ENCODE measurements around the gene LIPT2. TPM values are rescaled to one million over a fixed set of nuclear protein-coding genes. Genes with fewer than 3 reads are reported as not detected.

The LIPT2 gene
- total RNA-seq, 1 donor from 2014 or later: 4.1 TPM

DNA sequence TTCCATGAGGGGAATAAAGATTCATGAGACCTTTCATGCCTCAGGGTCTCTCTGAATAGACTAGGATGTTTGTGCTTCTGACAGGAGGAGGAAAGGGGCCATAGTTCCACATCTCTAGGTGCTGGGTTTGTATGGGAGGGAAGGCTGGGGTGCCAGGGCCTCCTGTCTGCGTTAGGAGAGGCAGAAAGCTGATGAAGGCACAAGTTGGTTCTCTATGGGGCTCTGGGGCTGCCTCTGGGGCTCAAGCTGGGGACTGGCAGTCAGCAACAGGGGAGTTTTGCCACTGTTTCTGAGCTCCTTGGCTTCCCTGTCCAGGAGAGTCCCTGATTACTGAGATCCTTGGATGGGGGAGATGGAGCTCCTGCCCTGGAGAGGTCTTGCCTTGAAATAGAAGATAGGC, 30.3 kb downstream of the LIPT2 start:
- ChIA-PET POLR2A (no interaction called here), CTCF (interaction anchor here (1.9 kb wide), 1 partner anchor 10 kb away, joined by 7 read pairs; no protein-coding TSS in a partner anchor)
- ATAC-seq (ENCODE audit: low read depth): no peak
- intact Hi-C loops (cut with micrococcal nuclease): no loop called here
- Mint-ChIP-seq H3K9me3 (no peaks in the 10 kb centered on the region), H3K4me3 (no peak overlapping the region), H3K27me3 (peaks cover 25% of the 10 kb centered on the region), H3K36me3 (ENCODE audit: low read depth) (no peaks in the 10 kb centered on the region), H3K4me1 (peaks cover 2% of the 10 kb centered on the region), H3K27ac (no peak overlapping the region)
- TF ChIP-seq, protein P1, sequence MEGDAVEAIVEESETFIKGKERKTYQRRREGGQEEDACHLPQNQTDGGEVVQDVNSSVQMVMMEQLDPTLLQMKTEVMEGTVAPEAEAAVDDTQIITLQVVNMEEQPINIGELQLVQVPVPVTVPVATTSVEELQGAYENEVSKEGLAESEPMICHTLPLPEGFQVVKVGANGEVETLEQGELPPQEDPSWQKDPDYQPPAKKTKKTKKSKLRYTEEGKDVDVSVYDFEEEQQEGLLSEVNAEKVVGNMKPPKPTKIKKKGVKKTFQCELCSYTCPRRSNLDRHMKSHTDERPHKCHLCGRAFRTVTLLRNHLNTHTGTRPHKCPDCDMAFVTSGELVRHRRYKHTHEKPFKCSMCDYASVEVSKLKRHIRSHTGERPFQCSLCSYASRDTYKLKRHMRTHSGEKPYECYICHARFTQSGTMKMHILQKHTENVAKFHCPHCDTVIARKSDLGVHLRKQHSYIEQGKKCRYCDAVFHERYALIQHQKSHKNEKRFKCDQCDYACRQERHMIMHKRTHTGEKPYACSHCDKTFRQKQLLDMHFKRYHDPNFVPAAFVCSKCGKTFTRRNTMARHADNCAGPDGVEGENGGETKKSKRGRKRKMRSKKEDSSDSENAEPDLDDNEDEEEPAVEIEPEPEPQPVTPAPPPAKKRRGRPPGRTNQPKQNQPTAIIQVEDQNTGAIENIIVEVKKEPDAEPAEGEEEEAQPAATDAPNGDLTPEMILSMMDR (IDR thresholded peaks at IDR 0.05): no peak
- no peak for DNase-seq

DNA sequence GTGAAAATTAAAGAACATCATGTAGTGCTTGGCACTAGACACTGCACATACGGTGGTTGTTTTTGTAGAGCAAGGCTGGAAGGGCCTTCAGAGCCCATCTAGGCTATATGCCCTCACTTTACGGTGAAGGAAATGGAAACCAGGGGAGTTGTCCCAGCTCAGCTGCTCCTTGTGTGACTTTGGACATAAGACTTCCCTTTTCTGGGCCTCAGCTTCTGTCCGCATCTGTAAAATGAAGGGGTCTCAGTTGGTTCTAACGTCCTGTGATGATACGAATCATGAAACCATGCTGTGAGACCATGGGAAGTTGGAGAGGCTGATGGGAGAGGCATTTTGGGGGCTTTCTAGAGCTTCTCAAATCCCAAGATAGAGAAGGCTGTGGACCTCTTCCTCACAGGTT, 30.9 kb downstream of the LIPT2 start:
- ChIA-PET POLR2A (no interaction called here), CTCF (interaction anchor here (1.9 kb wide), 1 partner anchor 9 kb away, joined by 7 read pairs; no protein-coding TSS in a partner anchor)
- H3K36me3 Mint-ChIP-seq (ENCODE audit: low read depth): no peaks in the 10 kb centered on the region
- TF ChIP-seq, protein P1 (IDR thresholded peaks at IDR 0.05): no peak
- no peak overlapping the region for H3K4me3 Mint-ChIP-seq
- peaks cover 21% of the 10 kb centered on the region for H3K27me3 Mint-ChIP-seq
- H3K9me3 Mint-ChIP-seq: no peaks in the 10 kb centered on the region
- ATAC-seq (ENCODE audit: low read depth) (no peak), DNase-seq (no peak)
- peaks cover 1% of the 10 kb centered on the region for H3K4me1 Mint-ChIP-seq
- intact Hi-C loops (cut with micrococcal nuclease): no loop called here
- no peak overlapping the region for H3K27ac Mint-ChIP-seq

DNA sequence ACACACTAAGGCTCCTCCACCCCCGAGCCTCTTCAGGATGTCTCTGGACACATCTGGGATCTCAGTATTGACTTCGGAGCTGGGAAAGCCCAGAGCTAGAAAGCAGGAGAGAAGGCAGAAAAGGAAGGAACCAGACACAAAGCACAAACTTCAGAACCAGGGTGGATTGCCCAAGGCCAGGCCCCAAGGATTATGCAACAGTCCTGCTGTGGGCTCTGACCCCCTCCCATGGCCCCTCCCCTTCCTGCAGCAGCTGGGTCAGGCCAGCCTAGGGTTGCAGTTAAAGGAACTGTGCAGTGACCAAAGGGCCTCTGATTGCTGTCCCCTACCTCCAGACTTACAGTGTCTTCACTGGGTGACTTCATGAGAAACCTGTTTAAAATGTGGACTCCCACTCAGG, 31.5 kb downstream of the LIPT2 start:
- ATAC-seq (ENCODE audit: low read depth) (no peak), DNase-seq (no peak)
- ChIA-PET CTCF (interaction anchor here (1.9 kb wide), 1 partner anchor 9 kb away, joined by 7 read pairs; no protein-coding TSS in a partner anchor), POLR2A (no interaction called here)
- no peak overlapping the region for H3K4me3 Mint-ChIP-seq
- TF ChIP-seq, protein P1 (IDR thresholded peaks at IDR 0.05): no peak
- H3K4me1 Mint-ChIP-seq: no peaks in the 10 kb centered on the region
- H3K27me3 Mint-ChIP-seq: peaks cover 20% of the 10 kb centered on the region
- H3K36me3 Mint-ChIP-seq (ENCODE audit: low read depth): no peaks in the 10 kb centered on the region
- intact Hi-C loops (cut with micrococcal nuclease): no loop called here
- no peaks in the 10 kb centered on the region for H3K9me3 Mint-ChIP-seq
- no peak overlapping the region for H3K27ac Mint-ChIP-seq

DNA sequence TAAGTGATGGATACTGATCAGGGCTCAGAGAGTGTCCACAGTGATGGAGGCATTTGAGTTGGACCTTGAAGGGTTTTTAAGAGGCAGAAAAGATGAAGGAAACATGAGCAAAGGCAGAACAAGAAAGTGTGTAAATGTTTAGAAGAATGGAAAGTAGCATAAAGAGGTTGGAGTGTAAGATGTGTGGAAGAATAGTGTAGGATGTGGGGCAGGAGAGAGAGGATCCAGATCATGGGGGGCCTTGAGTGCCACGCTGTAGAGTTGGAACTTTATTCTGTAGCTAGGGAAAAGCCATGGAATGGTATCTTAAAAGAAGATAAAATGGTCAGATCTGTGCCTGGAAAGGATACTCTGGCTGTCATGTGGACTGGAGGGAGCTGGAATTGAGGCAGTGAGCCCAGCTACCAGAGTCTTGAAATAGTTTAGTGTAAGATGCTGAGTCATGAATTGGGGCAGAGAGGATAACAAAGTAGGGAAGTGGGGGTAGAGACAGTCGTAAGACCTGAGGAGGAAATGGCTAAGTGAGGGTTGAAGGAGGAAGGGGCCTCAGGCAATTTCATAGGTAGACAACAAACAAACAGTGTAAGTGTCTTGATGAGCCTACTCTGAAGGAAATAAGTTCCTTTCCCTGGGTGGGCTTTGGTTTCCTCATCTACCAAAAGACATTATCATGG, 32.9 kb downstream of the LIPT2 start:
- intact Hi-C loops (cut with micrococcal nuclease): no loop called here
- no peaks in the 10 kb centered on the region for H3K36me3 Mint-ChIP-seq (ENCODE audit: low read depth)
- POLR2A ChIA-PET: no interaction called here
- TF ChIP-seq, protein P1 (IDR thresholded peaks at IDR 0.05): no peak
- H3K9me3 Mint-ChIP-seq: no peaks in the 10 kb centered on the region
- no peak for DNase-seq
- no peak for ATAC-seq (ENCODE audit: low read depth)
- CTCF ChIA-PET: no interaction called here
- no peak overlapping the region for H3K27ac Mint-ChIP-seq
- H3K27me3 Mint-ChIP-seq: peaks cover 6% of the 10 kb centered on the region
- H3K4me3 Mint-ChIP-seq: no peak overlapping the region
- H3K4me1 Mint-ChIP-seq: no peaks in the 10 kb centered on the region

DNA sequence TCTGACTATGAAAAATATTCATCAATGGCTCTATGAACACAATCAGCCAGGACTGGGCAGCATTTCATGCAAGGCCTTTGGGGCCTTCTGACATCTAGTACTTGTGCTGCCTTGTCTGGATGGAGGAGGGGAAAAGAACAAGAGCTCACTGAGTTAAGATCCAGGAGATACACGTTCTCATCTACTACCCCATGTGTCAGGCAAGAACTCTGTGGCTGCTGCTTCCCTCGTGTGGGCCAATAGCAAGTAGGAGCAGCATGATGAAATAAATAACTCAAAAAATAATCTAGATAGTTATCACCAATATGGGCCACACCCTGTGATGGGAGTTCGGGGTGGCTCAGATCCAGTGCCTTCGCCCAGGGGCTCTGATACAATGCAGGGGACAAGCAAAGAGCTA, 33.5 kb downstream of the LIPT2 start:
- no peak for ATAC-seq (ENCODE audit: low read depth)
- Mint-ChIP-seq H3K9me3 (no peaks in the 10 kb centered on the region), H3K27ac (no peak overlapping the region), H3K4me3 (no peak overlapping the region), H3K4me1 (no peaks in the 10 kb centered on the region), H3K27me3 (peaks cover 6% of the 10 kb centered on the region), H3K36me3 (ENCODE audit: low read depth) (no peaks in the 10 kb centered on the region)
- no peak for DNase-seq
- ChIA-PET CTCF (no interaction called here), POLR2A (no interaction called here)
- TF ChIP-seq, protein P1 (IDR thresholded peaks at IDR 0.05): no peak
- intact Hi-C loops (cut with micrococcal nuclease): no loop called here

Data from activated B cell treated with CpG ODN at 0.5 μM for 24 hours (primary cell).